ENCODE data around the gene C1QTNF7. TPM values are rescaled to one million over a fixed set of nuclear protein-coding genes. Genes with fewer than 3 reads are reported as not detected.

The C1QTNF7 gene
- total and polyA plus RNA-seq, 2 of the 13 experiments (the other 11 are each of a cell fraction or from before 2014, with no cell fraction given), result not detected

DNA sequence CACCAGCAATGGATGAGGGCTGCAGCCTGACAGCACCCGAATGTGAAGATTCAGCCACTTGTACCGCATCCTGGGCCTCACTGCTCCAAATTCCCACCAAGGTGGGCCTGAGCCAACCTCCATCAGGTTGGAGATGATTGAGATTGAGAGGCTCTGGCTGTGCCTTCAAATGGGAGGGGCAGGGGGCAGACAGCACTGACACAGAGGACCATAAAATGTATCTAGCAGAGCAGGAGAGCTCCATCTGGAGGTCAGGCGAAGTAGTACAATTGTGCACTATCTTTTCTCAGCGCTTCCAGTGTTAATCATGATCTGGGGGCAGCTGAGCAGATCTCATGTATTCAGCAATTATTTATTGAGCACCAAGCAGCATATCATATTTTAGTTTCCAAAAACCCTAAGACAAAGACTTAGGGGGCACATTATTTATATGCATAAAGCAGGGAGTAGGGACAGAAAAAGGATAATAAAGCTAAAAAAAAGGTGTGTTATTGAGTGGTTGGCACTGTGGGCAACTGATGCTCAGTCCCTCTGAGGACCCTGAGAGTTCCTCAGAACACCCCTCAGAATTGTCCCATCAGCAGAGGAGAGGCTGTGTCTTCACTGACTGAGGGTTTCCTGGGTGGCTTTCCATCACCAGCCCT lies 31.6 kb upstream of the C1QTNF7 start (continued):
- TF ChIP-seq, protein P1, sequence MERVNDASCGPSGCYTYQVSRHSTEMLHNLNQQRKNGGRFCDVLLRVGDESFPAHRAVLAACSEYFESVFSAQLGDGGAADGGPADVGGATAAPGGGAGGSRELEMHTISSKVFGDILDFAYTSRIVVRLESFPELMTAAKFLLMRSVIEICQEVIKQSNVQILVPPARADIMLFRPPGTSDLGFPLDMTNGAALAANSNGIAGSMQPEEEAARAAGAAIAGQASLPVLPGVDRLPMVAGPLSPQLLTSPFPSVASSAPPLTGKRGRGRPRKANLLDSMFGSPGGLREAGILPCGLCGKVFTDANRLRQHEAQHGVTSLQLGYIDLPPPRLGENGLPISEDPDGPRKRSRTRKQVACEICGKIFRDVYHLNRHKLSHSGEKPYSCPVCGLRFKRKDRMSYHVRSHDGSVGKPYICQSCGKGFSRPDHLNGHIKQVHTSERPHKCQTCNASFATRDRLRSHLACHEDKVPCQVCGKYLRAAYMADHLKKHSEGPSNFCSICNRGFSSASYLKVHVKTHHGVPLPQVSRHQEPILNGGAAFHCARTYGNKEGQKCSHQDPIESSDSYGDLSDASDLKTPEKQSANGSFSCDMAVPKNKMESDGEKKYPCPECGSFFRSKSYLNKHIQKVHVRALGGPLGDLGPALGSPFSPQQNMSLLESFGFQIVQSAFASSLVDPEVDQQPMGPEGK (CRISPR knock-in tag; IDR thresholded peaks at IDR 0.05), result 0 out of 2 replicates have a peak, but pooled peaks have one; percentile 36
- TF ChIP-seq ZNF382 (CRISPR knock-in tag; IDR thresholded peaks at IDR 0.05; ENCODE audit: borderline replicate concordance) (no peak), CBX5 (CRISPR knock-in tag; IDR thresholded peaks at IDR 0.05; ENCODE audit: borderline replicate concordance) (no peak), SPEN (CRISPR knock-in tag; IDR thresholded peaks at IDR 0.05; ENCODE audit: low read depth) (no peak), KDM1A (CRISPR knock-in tag; IDR thresholded peaks at IDR 0.05) (no peak), ZNF563 (CRISPR knock-in tag; IDR thresholded peaks at IDR 0.05) (no peak), NR3C1 (CRISPR knock-in tag; IDR thresholded peaks at IDR 0.05) (no peak), FLYWCH1 (CRISPR knock-in tag; IDR thresholded peaks at IDR 0.05) (no peak), HNF4G (IDR thresholded peaks at IDR 0.05; ENCODE audit: borderline replicate concordance, low read depth, low read length) (no peak), HNF4G (CRISPR knock-in tag; IDR thresholded peaks at IDR 0.05; ENCODE audit: borderline replicate concordance, low read depth) (no peak), STAG1 (CRISPR knock-in tag; IDR thresholded peaks at IDR 0.05) (peak; percentile 62), ZKSCAN1 (IDR thresholded peaks at IDR 0.05; ENCODE audit: low read length) (no peak), RBM39 (IDR thresholded peaks at IDR 0.05; ENCODE audit: low read depth, low read length, poor library complexity, severe bottlenecking) (no peak), GATAD2A (CRISPR knock-in tag; IDR thresholded peaks at IDR 0.05) (no peak), RAD21 (CRISPR knock-in tag; IDR thresholded peaks at IDR 0.05) (peak; percentile 34; the same call in 1 of the 2 replicates), ZBTB21 (CRISPR knock-in tag; IDR thresholded peaks at IDR 0.05) (no peak)
- TF ChIP-seq, protein P2, sequence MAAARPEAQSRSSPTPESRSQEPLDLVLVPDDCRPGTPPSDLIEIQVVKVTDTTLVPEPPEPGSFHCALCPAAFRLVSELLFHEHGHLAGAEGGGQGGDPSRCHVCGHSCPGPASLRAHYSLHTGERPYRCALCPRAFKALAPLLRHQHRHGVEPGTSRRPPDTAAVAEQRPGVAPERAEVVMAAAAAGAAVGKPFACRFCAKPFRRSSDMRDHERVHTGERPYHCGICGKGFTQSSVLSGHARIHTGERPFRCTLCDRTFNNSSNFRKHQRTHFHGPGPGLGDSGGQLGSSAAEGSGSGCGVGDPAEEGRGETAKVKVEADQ (CRISPR knock-in tag; IDR thresholded peaks at IDR 0.05; ENCODE audit: borderline replicate concordance), result no peak
- TF ChIP-seq, protein P3, sequence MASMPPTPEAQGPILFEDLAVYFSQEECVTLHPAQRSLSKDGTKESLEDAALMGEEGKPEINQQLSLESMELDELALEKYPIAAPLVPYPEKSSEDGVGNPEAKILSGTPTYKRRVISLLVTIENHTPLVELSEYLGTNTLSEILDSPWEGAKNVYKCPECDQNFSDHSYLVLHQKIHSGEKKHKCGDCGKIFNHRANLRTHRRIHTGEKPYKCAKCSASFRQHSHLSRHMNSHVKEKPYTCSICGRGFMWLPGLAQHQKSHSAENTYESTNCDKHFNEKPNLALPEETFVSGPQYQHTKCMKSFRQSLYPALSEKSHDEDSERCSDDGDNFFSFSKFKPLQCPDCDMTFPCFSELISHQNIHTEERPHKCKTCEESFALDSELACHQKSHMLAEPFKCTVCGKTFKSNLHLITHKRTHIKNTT (CRISPR knock-in tag; IDR thresholded peaks at IDR 0.05), result no peak
- TF ChIP-seq, protein P4, sequence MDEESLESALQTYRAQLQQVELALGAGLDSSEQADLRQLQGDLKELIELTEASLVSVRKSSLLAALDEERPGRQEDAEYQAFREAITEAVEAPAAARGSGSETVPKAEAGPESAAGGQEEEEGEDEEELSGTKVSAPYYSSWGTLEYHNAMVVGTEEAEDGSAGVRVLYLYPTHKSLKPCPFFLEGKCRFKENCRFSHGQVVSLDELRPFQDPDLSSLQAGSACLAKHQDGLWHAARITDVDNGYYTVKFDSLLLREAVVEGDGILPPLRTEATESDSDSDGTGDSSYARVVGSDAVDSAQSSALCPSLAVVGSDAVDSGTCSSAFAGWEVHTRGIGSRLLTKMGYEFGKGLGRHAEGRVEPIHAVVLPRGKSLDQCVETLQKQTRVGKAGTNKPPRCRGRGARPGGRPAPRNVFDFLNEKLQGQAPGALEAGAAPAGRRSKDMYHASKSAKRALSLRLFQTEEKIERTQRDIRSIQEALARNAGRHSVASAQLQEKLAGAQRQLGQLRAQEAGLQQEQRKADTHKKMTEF (CRISPR knock-in tag; IDR thresholded peaks at IDR 0.05), result no peak
- TF ChIP-seq, protein P5, sequence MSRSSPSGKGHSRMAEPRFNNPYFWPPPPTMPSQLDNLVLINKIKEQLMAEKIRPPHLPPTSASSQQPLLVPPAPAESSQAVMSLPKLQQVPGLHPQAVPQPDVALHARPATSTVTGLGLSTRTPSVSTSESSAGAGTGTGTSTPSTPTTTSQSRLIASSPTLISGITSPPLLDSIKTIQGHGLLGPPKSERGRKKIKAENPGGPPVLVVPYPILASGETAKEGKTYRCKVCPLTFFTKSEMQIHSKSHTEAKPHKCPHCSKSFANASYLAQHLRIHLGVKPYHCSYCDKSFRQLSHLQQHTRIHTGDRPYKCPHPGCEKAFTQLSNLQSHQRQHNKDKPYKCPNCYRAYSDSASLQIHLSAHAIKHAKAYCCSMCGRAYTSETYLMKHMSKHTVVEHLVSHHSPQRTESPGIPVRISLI (CRISPR knock-in tag; IDR thresholded peaks at IDR 0.05; ENCODE audit: borderline replicate concordance), result no peak
- TF ChIP-seq, protein P6, sequence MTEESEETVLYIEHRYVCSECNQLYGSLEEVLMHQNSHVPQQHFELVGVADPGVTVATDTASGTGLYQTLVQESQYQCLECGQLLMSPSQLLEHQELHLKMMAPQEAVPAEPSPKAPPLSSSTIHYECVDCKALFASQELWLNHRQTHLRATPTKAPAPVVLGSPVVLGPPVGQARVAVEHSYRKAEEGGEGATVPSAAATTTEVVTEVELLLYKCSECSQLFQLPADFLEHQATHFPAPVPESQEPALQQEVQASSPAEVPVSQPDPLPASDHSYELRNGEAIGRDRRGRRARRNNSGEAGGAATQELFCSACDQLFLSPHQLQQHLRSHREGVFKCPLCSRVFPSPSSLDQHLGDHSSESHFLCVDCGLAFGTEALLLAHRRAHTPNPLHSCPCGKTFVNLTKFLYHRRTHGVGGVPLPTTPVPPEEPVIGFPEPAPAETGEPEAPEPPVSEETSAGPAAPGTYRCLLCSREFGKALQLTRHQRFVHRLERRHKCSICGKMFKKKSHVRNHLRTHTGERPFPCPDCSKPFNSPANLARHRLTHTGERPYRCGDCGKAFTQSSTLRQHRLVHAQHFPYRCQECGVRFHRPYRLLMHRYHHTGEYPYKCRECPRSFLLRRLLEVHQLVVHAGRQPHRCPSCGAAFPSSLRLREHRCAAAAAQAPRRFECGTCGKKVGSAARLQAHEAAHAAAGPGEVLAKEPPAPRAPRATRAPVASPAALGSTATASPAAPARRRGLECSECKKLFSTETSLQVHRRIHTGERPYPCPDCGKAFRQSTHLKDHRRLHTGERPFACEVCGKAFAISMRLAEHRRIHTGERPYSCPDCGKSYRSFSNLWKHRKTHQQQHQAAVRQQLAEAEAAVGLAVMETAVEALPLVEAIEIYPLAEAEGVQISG (CRISPR knock-in tag; IDR thresholded peaks at IDR 0.05), result no peak
